SK-N-MC (cell line): Measurements from ENCODE around the gene RANBP2.

ENCODE experiments used
- EZH2 ChIP-seq: fragments of 200-600 bp; sonication (generic); IDR thresholded peaks from one replicate; pipeline ENCODE4 v1.6.1; 2017; ENCODE audit warnings: antibody characterized with exemption
- FOXP2 ChIP-seq: optimal IDR thresholded peaks from 2 replicates; pipeline ENCODE3; 2011; ENCODE audit warnings: mild to moderate bottlenecking, moderate library complexity; ENCODE audit not compliant: insufficient read depth; ENCODE audit errors: extremely low read length, control extremely low read depth
- POLR2AphosphoS5 ChIP-seq: IDR thresholded peaks from 2 replicates; pipeline ENCODE4 v1.6.1; 2012; ENCODE audit warnings: mild to moderate bottlenecking, low read depth, low read length, borderline replicate concordance

- no peak for TF ChIP-seq EZH2
- no peak for TF ChIP-seq FOXP2
- TF ChIP-seq POLR2AphosphoS5 = no peak
Observed at GRCh38 chr2:108803045-108803736, 83.9 kb downstream of the RANBP2 start.
